NT2/D1 (cell line): ENCODE data around the gene CPED1.

ENCODE experiments used
- DNase-seq: peaks from one replicate; pipeline ENCODE4 v3.0.0-alpha.2; 2011; ENCODE audit warnings: low read depth, low spot score
- H3K27me3 ChIP-seq: 2 replicates; pipeline ENCODE4 v1.6.0; 2011; ENCODE audit warnings: mild to moderate bottlenecking; ENCODE audit not compliant: insufficient read length, insufficient read depth
- H3K36me3 ChIP-seq: 2 replicates; pipeline ENCODE4 v1.6.1; 2011; ENCODE audit warnings: mild to moderate bottlenecking, low read length, mixed read lengths; ENCODE audit not compliant: insufficient read depth, insufficient read length
- H3K4me1 ChIP-seq: 2 replicates; pipeline ENCODE4 v1.5.1; 2011; ENCODE audit not compliant: insufficient read depth, insufficient read length
- H3K4me3 ChIP-seq: 2 replicates; pipeline ENCODE4 v1.5.1; 2011; ENCODE audit warnings: low read depth; ENCODE audit not compliant: insufficient read length
- H3K9ac ChIP-seq: 2 replicates; pipeline ENCODE4 v1.6.0; 2011; ENCODE audit warnings: low read depth; ENCODE audit not compliant: insufficient read length
- H3K9me3 ChIP-seq: 2 replicates; pipeline ENCODE4 v1.5.1; 2011; ENCODE audit warnings: mild to moderate bottlenecking, low read length; ENCODE audit not compliant: insufficient read depth
- SUZ12 ChIP-seq: IDR thresholded peaks from 2 replicates; pipeline ENCODE4 v1.6.1; 2011; ENCODE audit not compliant: insufficient read length, insufficient read depth; ENCODE audit errors: extremely low read depth
- YY1 ChIP-seq: IDR thresholded peaks from 2 replicates; pipeline ENCODE4 v1.6.1; 2011; ENCODE audit not compliant: insufficient read length, insufficient read depth
- ZNF274 ChIP-seq: IDR thresholded peaks from 2 replicates; pipeline ENCODE4 v1.6.1; 2011; ENCODE audit warnings: mild to moderate bottlenecking, low read depth, low read length

Gene CPED1

GRCh38 chr7:121012919-121013318, 24.4 kb downstream of the CPED1 start:
- H3K9me3 ChIP-seq, result no peaks in the 10 kb centered on the region
- no peaks in the 10 kb centered on the region for H3K36me3 ChIP-seq
- H3K9ac ChIP-seq, result no peak overlapping the region
- H3K27me3 ChIP-seq, result no peaks in the 10 kb centered on the region
- no peak overlapping the region for H3K4me3 ChIP-seq
- H3K4me1 ChIP-seq, result no peaks in the 10 kb centered on the region
- TF ChIP-seq SUZ12 (no peak), ZNF274 (no peak), YY1 (no peak)
- no peak for DNase-seq

GRCh38 chr7:121015560-121015959, 27.0 kb downstream of the CPED1 start:
- no peaks in the 10 kb centered on the region for H3K36me3 ChIP-seq
- no peaks in the 10 kb centered on the region for H3K4me1 ChIP-seq
- TF ChIP-seq SUZ12 (no peak), ZNF274 (no peak), YY1 (no peak)
- H3K4me3 ChIP-seq, result no peak overlapping the region
- H3K9ac ChIP-seq, result no peak overlapping the region
- H3K9me3 ChIP-seq, result no peaks in the 10 kb centered on the region
- DNase-seq, result no peak
- no peaks in the 10 kb centered on the region for H3K27me3 ChIP-seq

GRCh38 chr7:121016966-121017365, 28.5 kb downstream of the CPED1 start:
- H3K4me3 ChIP-seq, result no peak overlapping the region
- no peaks in the 10 kb centered on the region for H3K27me3 ChIP-seq
- H3K4me1 ChIP-seq, result no peaks in the 10 kb centered on the region
- no peak for TF ChIP-seq YY1
- TF ChIP-seq SUZ12, result no peak
- TF ChIP-seq ZNF274, result no peak
- no peaks in the 10 kb centered on the region for H3K9me3 ChIP-seq
- H3K36me3 ChIP-seq, result no peaks in the 10 kb centered on the region
- H3K9ac ChIP-seq, result no peak overlapping the region
- DNase-seq, result no peak

- no peaks in the 10 kb centered on the region for H3K4me1 ChIP-seq
- no peaks in the 10 kb centered on the region for H3K9me3 ChIP-seq
- H3K36me3 ChIP-seq, result no peaks in the 10 kb centered on the region
- H3K27me3 ChIP-seq, result no peaks in the 10 kb centered on the region
- H3K9ac ChIP-seq, result no peak overlapping the region
- TF ChIP-seq YY1 (no peak), ZNF274 (no peak)
- no peak overlapping the region for H3K4me3 ChIP-seq
- no peak for DNase-seq
Observed at GRCh38 chr7:121017586-121017985, 29.1 kb downstream of the CPED1 start.

- H3K4me1 ChIP-seq, result no peaks in the 10 kb centered on the region
- TF ChIP-seq YY1 (no peak), ZNF274 (no peak), SUZ12 (no peak)
- H3K4me3 ChIP-seq, result no peak overlapping the region
- no peaks in the 10 kb centered on the region for H3K9me3 ChIP-seq
- DNase-seq, result no peak
- H3K36me3 ChIP-seq, result no peaks in the 10 kb centered on the region
- no peaks in the 10 kb centered on the region for H3K27me3 ChIP-seq
- H3K9ac ChIP-seq, result no peak overlapping the region
Observed at GRCh38 chr7:121019018-121019417, 30.5 kb downstream of the CPED1 start.

- TF ChIP-seq SUZ12 (no peak), ZNF274 (no peak), YY1 (no peak)
- no peak for DNase-seq
- Histone ChIP-seq H3K9me3 (no peaks in the 10 kb centered on the region), H3K36me3 (no peaks in the 10 kb centered on the region), H3K9ac (no peak overlapping the region), H3K4me1 (no peaks in the 10 kb centered on the region), H3K4me3 (no peak overlapping the region), H3K27me3 (no peaks in the 10 kb centered on the region)
Observed at GRCh38 chr7:121020249-121020988, 31.9 kb downstream of the CPED1 start.

- no peak for DNase-seq
- no peaks in the 10 kb centered on the region for H3K4me1 ChIP-seq
Observed at GRCh38 chr7:121020989-121021969, 32.8 kb downstream of the CPED1 start.

More at GRCh38 chr7:121020989-121021969, 32.8 kb downstream of the CPED1 start:
- TF ChIP-seq YY1 (no peak), SUZ12 (no peak), ZNF274 (no peak)
- no peak overlapping the region for H3K9ac ChIP-seq
- no peaks in the 10 kb centered on the region for H3K9me3 ChIP-seq
- no peaks in the 10 kb centered on the region for H3K36me3 ChIP-seq
- H3K4me3 ChIP-seq, result no peak overlapping the region
- no peaks in the 10 kb centered on the region for H3K27me3 ChIP-seq
